PC-9 (cell line): ENCODE measurements around the gene CRTC1.

Experiments used
- EZH2 ChIP-seq: fragments of 200-600 bp; sonication (generic); IDR thresholded peaks from 2 replicates; pipeline ENCODE4 v1.8.0; 2017; ENCODE audit warnings: antibody characterized with exemption, low read depth
- TF ChIP-seq, protein P1 (sequence below): fragments of 200-600 bp; sonication (generic); conservative IDR thresholded peaks from 2 replicates; pipeline ENCODE4 v1.6.1; 2017; ENCODE audit warnings: mixed run types, antibody characterized with exemption, mild to moderate bottlenecking, moderate library complexity

GRCh38 chr19:18763674-18764590 is 80.5 kb downstream of the CRTC1 start:
- TF ChIP-seq, protein P1, sequence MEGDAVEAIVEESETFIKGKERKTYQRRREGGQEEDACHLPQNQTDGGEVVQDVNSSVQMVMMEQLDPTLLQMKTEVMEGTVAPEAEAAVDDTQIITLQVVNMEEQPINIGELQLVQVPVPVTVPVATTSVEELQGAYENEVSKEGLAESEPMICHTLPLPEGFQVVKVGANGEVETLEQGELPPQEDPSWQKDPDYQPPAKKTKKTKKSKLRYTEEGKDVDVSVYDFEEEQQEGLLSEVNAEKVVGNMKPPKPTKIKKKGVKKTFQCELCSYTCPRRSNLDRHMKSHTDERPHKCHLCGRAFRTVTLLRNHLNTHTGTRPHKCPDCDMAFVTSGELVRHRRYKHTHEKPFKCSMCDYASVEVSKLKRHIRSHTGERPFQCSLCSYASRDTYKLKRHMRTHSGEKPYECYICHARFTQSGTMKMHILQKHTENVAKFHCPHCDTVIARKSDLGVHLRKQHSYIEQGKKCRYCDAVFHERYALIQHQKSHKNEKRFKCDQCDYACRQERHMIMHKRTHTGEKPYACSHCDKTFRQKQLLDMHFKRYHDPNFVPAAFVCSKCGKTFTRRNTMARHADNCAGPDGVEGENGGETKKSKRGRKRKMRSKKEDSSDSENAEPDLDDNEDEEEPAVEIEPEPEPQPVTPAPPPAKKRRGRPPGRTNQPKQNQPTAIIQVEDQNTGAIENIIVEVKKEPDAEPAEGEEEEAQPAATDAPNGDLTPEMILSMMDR: no peak
- TF ChIP-seq EZH2: no peak
